HG03565 (cell line): ENCODE results near the gene TIMM8B.
"Not testable (repeated sequence)": the region's sequence is repeated elsewhere in the genome, so short reads cannot be mapped to it uniquely, and the experiment has no call there.

Experiments used
- ATAC-seq: cut with Tn5 transposase; IDR thresholded peaks from one replicate; pipeline ENCODE4 v1.9.1; 2021; ENCODE audit warnings: mild to moderate bottlenecking, moderate library complexity; ENCODE audit not compliant: unreplicated experiment

The TIMM8B gene, protein sequence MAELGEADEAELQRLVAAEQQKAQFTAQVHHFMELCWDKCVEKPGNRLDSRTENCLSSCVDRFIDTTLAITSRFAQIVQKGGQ

DNA sequence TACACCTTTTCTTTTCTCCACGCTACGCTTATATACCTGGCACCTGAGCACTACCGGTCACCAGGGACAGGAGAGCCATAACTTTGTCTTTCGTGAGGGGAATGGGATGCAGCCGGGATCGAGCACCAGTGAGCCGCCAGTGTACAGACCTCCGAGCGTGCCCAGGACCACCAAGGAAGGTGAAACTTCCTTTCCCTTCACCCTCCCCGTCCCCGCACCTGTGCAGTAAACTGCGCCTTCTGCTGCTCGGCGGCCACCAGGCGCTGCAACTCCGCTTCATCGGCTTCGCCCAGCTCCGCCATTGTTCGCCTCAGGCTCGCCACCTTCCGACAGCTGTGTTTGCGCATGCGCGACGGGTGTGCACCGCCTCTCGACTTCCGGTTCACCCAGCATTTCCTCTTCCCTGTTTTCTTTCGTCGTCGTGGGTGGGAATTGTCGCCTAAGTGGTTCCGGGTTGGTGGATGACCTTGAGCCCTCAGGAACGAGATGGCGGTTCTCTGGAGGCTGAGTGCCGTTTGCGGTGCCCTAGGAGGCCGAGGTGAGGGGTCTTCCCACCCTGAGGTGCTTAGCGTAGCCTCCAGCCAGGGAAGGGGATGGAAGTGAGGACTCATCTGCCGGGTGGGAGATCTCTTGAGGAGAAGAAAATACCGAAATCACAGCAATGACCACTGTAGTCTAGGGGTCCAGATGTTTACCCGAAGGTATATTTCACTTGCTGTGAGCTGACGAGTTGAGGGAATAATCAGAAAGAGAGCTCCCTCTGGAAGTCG is at the start of gene TIMM8B, which contains the start of gene SDHD:
Gene TIMM8B (minus strand): TSS at position 335 of the 770 bp plus-strand sequence. CDS start 33 bp downstream, at position 302.
Gene SDHD (plus strand): TSS at position 452 of the 770 bp plus-strand sequence. CDS start 35 bp downstream, at position 487.
- ATAC-seq, result peak; percentile 90

DNA sequence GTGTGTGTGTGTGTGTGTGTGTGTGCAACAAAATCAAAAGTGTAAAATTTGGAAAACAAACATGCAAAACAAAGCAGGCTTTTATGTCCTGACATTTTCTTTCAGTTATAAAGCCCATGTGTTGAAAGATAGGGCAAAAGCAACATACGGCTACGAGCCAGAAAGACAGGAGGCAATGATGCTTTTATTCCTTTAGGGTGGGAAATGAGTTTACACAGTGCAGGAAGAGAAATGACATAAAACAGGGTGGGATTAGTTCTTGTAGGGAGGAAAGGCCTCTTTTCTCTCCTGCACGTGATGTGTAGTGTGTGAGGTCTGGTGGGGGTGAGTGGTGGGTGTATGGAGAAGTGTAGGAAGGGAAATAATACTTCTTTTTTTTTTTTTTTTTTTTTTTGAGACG is 47.9 kb upstream of the TIMM8B start:
- no peak for ATAC-seq

GRCh38 chr11:112132737-112133136 is 46.2 kb upstream of the TIMM8B start:
- no peak for ATAC-seq

- ATAC-seq, result no peak
These were observed 43.1 kb upstream of the TIMM8B start for GRCh38 chr11:112129656-112130055.

GRCh38 chr11:112128483-112129121 is 42.0 kb upstream of the TIMM8B start:
- ATAC-seq, result no peak

- no peak for ATAC-seq
These were observed 40.5 kb upstream of the TIMM8B start for GRCh38 chr11:112127056-112127455.

DNA sequence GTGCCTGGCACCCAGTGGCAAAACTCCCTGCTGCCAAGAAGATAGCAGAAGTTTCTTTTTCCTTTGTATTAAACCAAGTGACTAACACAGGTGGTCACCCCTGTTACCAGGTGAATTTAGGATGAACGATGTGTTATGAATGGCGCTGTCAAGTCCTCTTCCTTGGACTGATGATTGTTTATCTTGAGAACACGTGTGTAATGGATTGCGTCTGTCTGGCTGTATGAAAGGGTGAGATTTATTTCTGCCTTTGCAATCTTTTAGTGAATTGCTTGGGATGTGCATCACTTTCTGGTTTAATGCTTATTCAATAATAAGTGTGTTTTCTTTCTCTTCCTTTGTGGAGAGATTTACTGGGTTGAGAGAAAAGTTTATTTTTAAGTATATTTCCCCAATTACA is 36.6 kb upstream of the TIMM8B start:
- no peak for ATAC-seq

DNA sequence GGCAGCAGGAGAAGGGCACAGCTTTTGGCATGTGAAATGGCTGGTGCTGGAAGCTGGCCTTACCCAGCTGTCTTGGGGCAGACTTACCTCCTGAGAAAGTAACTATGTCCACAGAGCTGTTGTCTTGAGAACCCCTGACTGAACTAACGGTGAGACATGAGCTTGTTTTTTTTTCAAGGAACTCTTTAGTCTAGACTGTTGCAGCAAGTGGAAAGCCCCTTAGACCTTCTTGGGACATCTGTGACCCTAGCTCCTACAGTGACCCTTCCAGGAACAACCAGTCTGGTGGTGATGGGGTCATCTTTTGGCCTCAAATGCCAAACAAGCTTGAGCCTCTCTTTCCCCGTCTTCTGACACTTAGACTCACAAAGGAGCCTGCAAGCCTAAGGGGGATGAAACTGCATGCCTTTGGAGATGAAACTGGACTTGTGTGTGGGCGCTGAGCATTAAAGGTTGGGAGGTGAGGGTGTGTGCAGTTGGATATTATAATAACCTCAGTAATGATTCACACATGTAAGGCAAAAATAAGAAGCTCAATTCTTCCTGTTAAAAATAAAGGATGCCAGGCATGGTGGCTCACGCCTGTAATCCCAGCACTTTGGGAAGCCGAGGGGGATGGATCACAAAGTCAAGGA is 35.5 kb upstream of the TIMM8B start:
- ATAC-seq, result no peak

GRCh38 chr11:112118176-112118575 is 31.6 kb upstream of the TIMM8B start:
- ATAC-seq, result no peak

DNA sequence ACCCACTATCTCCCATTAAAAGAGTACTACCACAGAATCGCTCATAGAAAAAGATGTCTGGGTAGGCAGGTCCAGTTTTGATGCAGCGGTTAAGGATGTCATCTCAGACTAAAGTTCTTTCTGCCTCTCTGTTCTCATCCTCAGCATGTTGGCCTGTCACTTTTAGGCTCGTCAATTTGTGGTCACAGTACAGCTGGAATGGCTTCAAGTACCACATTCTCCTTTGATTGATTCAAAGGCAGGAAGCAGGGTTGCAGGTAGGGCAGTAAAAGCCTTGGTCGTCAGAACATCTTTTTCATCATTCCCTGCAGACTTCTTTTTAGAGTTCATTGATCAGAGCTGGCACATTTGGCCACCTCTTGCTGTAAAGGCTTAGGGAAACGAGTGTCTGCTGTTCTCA is 28.8 kb upstream of the TIMM8B start:
- no peak for ATAC-seq

GRCh38 chr11:112114460-112114859 is 27.9 kb upstream of the TIMM8B start:
- ATAC-seq, result no peak

DNA sequence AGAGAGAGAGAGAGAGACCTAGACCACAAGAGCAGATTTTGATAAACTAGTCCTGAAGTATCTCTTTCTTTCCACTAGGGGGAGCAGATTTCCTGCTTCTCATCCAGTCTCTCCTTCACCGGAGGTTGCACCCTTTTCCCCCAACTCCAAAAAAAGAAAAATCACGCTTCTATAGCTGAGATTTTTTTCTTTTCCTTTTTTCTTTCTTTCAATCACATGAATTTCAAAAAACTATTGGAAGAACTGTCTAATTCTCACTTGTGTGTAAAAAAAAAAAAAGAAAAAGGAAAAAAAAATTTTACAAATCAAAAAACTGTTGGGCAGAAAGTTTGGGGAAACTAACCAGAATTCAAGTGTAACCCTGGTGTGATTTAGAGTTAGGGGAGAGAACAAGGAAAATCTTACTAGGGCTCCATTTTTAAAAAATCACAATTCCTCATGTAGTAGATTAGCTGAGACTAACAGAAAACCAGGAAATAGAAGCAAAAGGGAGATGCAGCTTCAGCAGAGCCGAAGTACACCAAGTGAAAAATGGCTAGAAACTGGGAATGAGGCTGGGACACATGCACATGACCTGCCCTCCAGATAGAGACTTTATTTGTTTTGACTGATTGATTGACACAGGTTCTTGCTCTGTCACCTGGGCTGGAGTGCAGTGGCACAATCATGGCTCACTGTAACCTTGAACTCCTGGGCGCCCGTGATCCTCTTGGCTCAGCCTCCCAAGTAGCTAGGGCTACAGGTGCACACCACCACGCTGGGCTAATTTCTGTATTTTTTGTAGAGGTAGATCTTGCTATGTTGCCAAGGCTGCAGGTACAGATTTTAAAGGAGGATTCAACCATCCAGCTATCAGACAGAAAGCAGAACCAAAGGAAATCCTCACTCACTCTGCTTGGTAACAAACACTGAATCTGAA is 27.2 kb upstream of the TIMM8B start:
- no peak for ATAC-seq

DNA sequence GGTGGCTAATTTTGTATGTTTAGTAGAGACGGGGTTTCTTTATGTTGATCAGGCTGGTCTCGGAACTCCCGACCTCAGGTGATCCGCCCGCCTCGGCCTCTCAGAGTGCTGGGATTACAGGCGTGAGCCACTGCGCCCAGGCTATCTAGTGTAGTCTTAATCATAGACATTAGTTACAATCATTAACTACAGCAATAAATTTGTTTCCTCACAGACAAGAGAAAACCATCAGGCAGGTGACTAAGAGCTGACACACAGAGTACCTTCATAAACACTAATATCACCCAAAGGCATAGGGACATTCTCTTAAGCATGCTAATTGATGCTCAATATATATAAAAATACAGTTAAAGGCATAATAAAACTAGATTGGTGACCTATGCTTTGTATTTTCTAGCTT is 19.5 kb upstream of the TIMM8B start:
- ATAC-seq, result no peak

DNA sequence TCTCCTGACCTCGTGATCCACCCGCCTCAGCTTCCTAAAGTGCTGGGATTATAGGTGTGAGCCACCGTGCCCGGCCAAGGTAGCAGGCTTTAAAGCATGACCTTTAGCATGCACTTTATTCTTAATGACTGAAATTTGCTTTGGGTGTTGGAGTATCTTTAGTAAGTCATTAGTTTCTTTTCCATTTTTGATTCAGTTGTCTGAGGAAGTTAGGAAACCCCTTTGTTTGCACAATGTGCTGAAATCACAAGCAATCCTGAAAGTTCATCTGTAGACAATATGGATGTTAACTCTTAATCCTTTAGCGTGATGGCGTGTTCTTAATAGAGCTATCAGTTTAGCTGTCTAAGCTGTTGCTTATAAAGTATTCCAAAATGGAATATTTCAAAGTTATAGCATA is 16.9 kb upstream of the TIMM8B start:
- no peak for ATAC-seq

- ATAC-seq, result no peak
These were observed 13.9 kb upstream of the TIMM8B start for GRCh38 chr11:112100462-112100861.

- no peak for ATAC-seq
These were observed 11.4 kb upstream of the TIMM8B start for GRCh38 chr11:112097734-112098528.

- ATAC-seq, result no peak
These were observed 9.6 kb upstream of the TIMM8B start for GRCh38 chr11:112096194-112096593.

GRCh38 chr11:112095302-112095701 is 8.7 kb upstream of the TIMM8B start:
- ATAC-seq, result not testable (repeated sequence)

GRCh38 chr11:112087212-112087611 is 656 bp upstream of the TIMM8B start:
- no peak for ATAC-seq
